Posterior vena cava (tissue), 2 donors: ENCODE data around the gene IRF4. TPM values are rescaled to one million over a fixed set of nuclear protein-coding genes. Genes with fewer than 3 reads are reported as not detected.

Experiments
- DNase-seq: peaks from one replicate; pipeline ENCODE4 v3.0.0-alpha.2; 2020; ENCODE audit warnings: low spot score
- intact Hi-C, 2 donors: fragments of 100-400 bp; cut with DNase I; formaldehyde crosslinking; loops; one replicate each; pipeline versions ENCODE4 v1.14.1 to v1.14.2; 2022 to 2023
- long read RNA-seq, 2 donors: library from polyadenylated mRNA; unstranded; transcript quantifications; one replicate each; pipeline ENCODE4 v2.0.0, GENCODE V29; 2020 to 2021
- total RNA-seq, 2 donors: library from RNA; stranded (reverse); fragmentation: NEBNext Ultra II Directional; extraction: Animal tissue kit (Norgen Biotek cat#: 25700); gene quantifications; one replicate each; pipeline ENCODE4 v1.2.1, GENCODE V29; 2021
- donor health status: DM: yes; HTN: yes; CAD: no.
- donor health status: DM: yes; HTN: yes; CAD: no.

The IRF4 gene
- total RNA-seq: 1 to 10 TPM; 1.7 to 2.7 TPM
- long read RNA-seq, donor 1: 0 reads
- long read RNA-seq, donor 2: 0 reads

GRCh38 chr6:391559-392440, at the start of gene IRF4:
Gene IRF4, plus strand, starts transcription at chr6:391752. Its CDS starts 1,401 bp downstream, at chr6:393153.
- peak; percentile 82 for DNase-seq

GRCh38 chr6:341914-342831, 49.4 kb upstream of the IRF4 start:
- intact Hi-C loops: no loop called here
- peak; percentile 72 for DNase-seq

More at GRCh38 chr6:391559-392440, at the start of gene IRF4:
- intact Hi-C loops: no loop called here

- intact Hi-C loops: no loop called here
- peak; percentile 78 for DNase-seq
Measured at GRCh38 chr6:342832-343179, 48.7 kb upstream of the IRF4 start.

- DNase-seq: peak; percentile 78
- intact Hi-C loops: no loop called here
Measured at GRCh38 chr6:343226-343935, 48.2 kb upstream of the IRF4 start.

- DNase-seq: peak; percentile 75
Measured at GRCh38 chr6:343960-344815, 47.4 kb upstream of the IRF4 start.

GRCh38 chr6:344816-345340, 46.7 kb upstream of the IRF4 start:
- peak; percentile 71 for DNase-seq
- intact Hi-C loops: no loop called here

More at GRCh38 chr6:343960-344815, 47.4 kb upstream of the IRF4 start:
- intact Hi-C loops: no loop called here

- peak; percentile 79 for DNase-seq
- intact Hi-C loops: no loop called here
Measured at GRCh38 chr6:345747-346385, 45.7 kb upstream of the IRF4 start.

- peak; percentile 76 for DNase-seq
- intact Hi-C loops: no loop called here
Measured at GRCh38 chr6:346386-347030, 45.0 kb upstream of the IRF4 start.

- DNase-seq: peak; percentile 37
- intact Hi-C loops: no loop called here
Measured at GRCh38 chr6:347232-347631, 44.3 kb upstream of the IRF4 start.

- intact Hi-C loops: no loop called here
- peak; percentile 79 for DNase-seq
Measured at GRCh38 chr6:347951-348859, 43.3 kb upstream of the IRF4 start.

- DNase-seq: peak; percentile 83
- intact Hi-C loops: no loop called here
Measured at GRCh38 chr6:348860-349396, 42.6 kb upstream of the IRF4 start.

GRCh38 chr6:349491-349921, 42.0 kb upstream of the IRF4 start:
- intact Hi-C loops: no loop called here
- peak; percentile 77 for DNase-seq

GRCh38 chr6:350371-350770, 41.2 kb upstream of the IRF4 start:
- DNase-seq: peak; percentile 42
- intact Hi-C loops: no loop called here

- intact Hi-C loops: no loop called here
- DNase-seq: peak; percentile 79
Measured at GRCh38 chr6:351011-351866, 40.3 kb upstream of the IRF4 start.

- intact Hi-C loops: no loop called here
- peak; percentile 81 for DNase-seq
Measured at GRCh38 chr6:351867-352289, 39.7 kb upstream of the IRF4 start.
